PC-3 (cell line): ENCODE data around the gene ABL2. TPM values are rescaled to one million over a fixed set of nuclear protein-coding genes. Genes with fewer than 3 reads are reported as not detected.

Experiments used
- ATAC-seq: fragments of 200-7000 bp; cut with Tn5 transposase; 2 replicates; pipeline ENCODE4 v1.9.1; 2020; ENCODE audit warnings: mild to moderate bottlenecking, moderate library complexity
- BruUV-seq: library from RNA; stranded (reverse); fragments of 400-500 nt; replicated peaks from 2 replicates; lab custom pipeline; 2021; lab: Mats Ljungman, UMichigan
- CTCF ChIA-PET: fragments of 300-600 bp; sonication (Branson Sonifier 250); formaldehyde crosslinking; loops from one replicate; lab custom pipeline; 2022; ENCODE audit warnings: antibody characterized with exemption; lab: Charles Lee
- POLR2A ChIA-PET: fragments of 300-600 bp; sonication (Branson Sonifier 250); formaldehyde crosslinking; loops from one replicate; lab custom pipeline; 2022; ENCODE audit warnings: antibody characterized with exemption; ENCODE audit not compliant: unreplicated experiment; lab: Charles Lee
- DNase-seq: peaks from one replicate; pipeline ENCODE4 v3.0.0-alpha.2; 2015
- H2AFZ ChIP-seq: fragments of 300-600 bp; sonication (generic); 2 replicates; pipeline ENCODE4 v1.6.0; 2016; ENCODE audit warnings: antibody characterized with exemption, low read length
- H3F3A ChIP-seq: fragments of 300-600 bp; sonication (generic); one replicate; pipeline ENCODE4 v1.6.0; 2017; ENCODE audit warnings: antibody characterized with exemption, low read length, control low read depth, mild to moderate bottlenecking; ENCODE audit not compliant: unreplicated experiment
- H3K27ac ChIP-seq: fragments of 300-600 bp; sonication (generic); 2 replicates; pipeline ENCODE4 v1.5.1; 2016; ENCODE audit warnings: mild to moderate bottlenecking, low read length
- H3K27me3 ChIP-seq: fragments of 300-600 bp; sonication (generic); 2 replicates; pipeline ENCODE4 v1.6.1; 2016; ENCODE audit warnings: low read length, mixed read lengths
- H3K36me3 ChIP-seq: fragments of 300-600 bp; sonication (generic); 2 replicates; pipeline ENCODE4 v1.6.1; 2016; ENCODE audit warnings: low read depth, mixed run types, low read length, mixed read lengths
- H3K4me1 ChIP-seq: fragments of 300-600 bp; sonication (generic); 2 replicates; pipeline ENCODE4 v1.5.1; 2016; ENCODE audit warnings: low read length; ENCODE audit not compliant: insufficient read depth
- H3K4me2 ChIP-seq: fragments of 300-600 bp; sonication (generic); 2 replicates; pipeline ENCODE4 v1.6.0; 2016; ENCODE audit warnings: low read length
- H3K4me3 ChIP-seq: fragments of 300-600 bp; sonication (generic); 2 replicates; pipeline ENCODE4 v1.5.1; 2016; ENCODE audit warnings: mild to moderate bottlenecking, low read length, mixed read lengths
- H3K79me2 ChIP-seq: fragments of 300-600 bp; sonication (generic); 2 replicates; pipeline ENCODE4 v1.6.1; 2017; ENCODE audit warnings: low read length, mixed read lengths
- H3K9ac ChIP-seq: fragments of 300-600 bp; sonication (generic); 2 replicates; pipeline ENCODE4 v1.6.0; 2016; ENCODE audit warnings: mild to moderate bottlenecking, low read length
- H3K9me2 ChIP-seq: fragments of 300-600 bp; sonication (generic); replicated peaks from 2 replicates; pipeline ENCODE4 v1.6.1; 2016; ENCODE audit warnings: mixed run types, low read length, mixed read lengths
- H3K9me3 ChIP-seq: fragments of 300-600 bp; sonication (generic); 2 replicates; pipeline ENCODE4 v1.6.1; 2016; ENCODE audit warnings: low read length, mixed read lengths
- H4K20me1 ChIP-seq: fragments of 300-600 bp; sonication (generic); 2 replicates; pipeline ENCODE4 v1.6.1; 2016; ENCODE audit warnings: low read length, mixed read lengths
- CTCF ChIP-seq: fragments of 300-600 bp; sonication (generic); conservative IDR thresholded peaks from 2 replicates; pipeline ENCODE4 v1.5.1; 2017; ENCODE audit warnings: antibody characterized with exemption, low read depth, mild to moderate bottlenecking, low read length
- EZH2 ChIP-seq: fragments of 300-600 bp; sonication (generic); IDR thresholded peaks from one replicate; pipeline ENCODE4 v1.6.1; 2017; ENCODE audit warnings: antibody characterized with exemption, mild to moderate bottlenecking, low read length; ENCODE audit not compliant: unreplicated experiment
- EZH2phosphoT487 ChIP-seq: fragments of 300-600 bp; sonication (generic); IDR thresholded peaks from 2 replicates; pipeline ENCODE4 v1.6.1; 2018; ENCODE audit warnings: mild to moderate bottlenecking, antibody characterized with exemption, low read length, borderline replicate concordance
- intact Hi-C: fragments of 100-400 bp; cut with micrococcal nuclease; formaldehyde crosslinking; loops from 2 replicates; pipeline ENCODE4 v1.9.0; 2023
- total RNA-seq: library from RNA; depleted of rRNA; stranded (reverse); fragments of >200 nt; gene quantifications from 2 replicates; pipeline ENCODE4 v1.2.3, GENCODE V29; 2014

The ABL2 gene
- total RNA-seq, 1 experiment from 2014 or later: 15.9 TPM

- TF ChIP-seq CTCF: no peak
- TF ChIP-seq EZH2phosphoT487: no peak
- no peak for TF ChIP-seq EZH2
- H3K9ac ChIP-seq: no peak overlapping the region
- no TSS peak for BruUV-seq
- intact Hi-C loops: no loop called here
- no peaks in the 10 kb centered on the region for H4K20me1 ChIP-seq
- no peaks in the 10 kb centered on the region for H3F3A ChIP-seq
- no peak overlapping the region for H3K4me2 ChIP-seq
- H2AFZ ChIP-seq: no peak overlapping the region
- no peaks in the 10 kb centered on the region for H3K4me1 ChIP-seq
- H3K9me2 ChIP-seq: no peaks in the 10 kb centered on the region
- POLR2A ChIA-PET: interaction anchor here (0.5 kb wide), 1 partner anchor 28 kb away, joined by 3 read pairs; no protein-coding TSS in a partner anchor
- 0 out of 2 replicates have a peak, but pooled peaks cover 8% of the 10 kb centered on the region for H3K79me2 ChIP-seq
- H3K27me3 ChIP-seq: no peaks in the 10 kb centered on the region
- CTCF ChIA-PET: no interaction called here
- ATAC-seq: no peak
- no peaks in the 10 kb centered on the region for H3K9me3 ChIP-seq
- no peak overlapping the region for H3K27ac ChIP-seq
- no peak overlapping the region for H3K4me3 ChIP-seq
- no peak for DNase-seq
- peaks cover 18% of the 10 kb centered on the region; the same call in 1 of the 2 replicates for H3K36me3 ChIP-seq
Measured at GRCh38 chr1:179090522-179090921, 139.0 kb downstream of the ABL2 start.

- H3F3A ChIP-seq: no peaks in the 10 kb centered on the region
- no peak overlapping the region for H3K27ac ChIP-seq
- TF ChIP-seq EZH2 (no peak), CTCF (no peak), EZH2phosphoT487 (no peak)
- H2AFZ ChIP-seq: no peak overlapping the region
- DNase-seq (no peak), ATAC-seq (no peak)
- POLR2A ChIA-PET: interaction anchor here (0.5 kb wide), 1 partner anchor 28 kb away, joined by 3 read pairs; no protein-coding TSS in a partner anchor
- H3K27me3 ChIP-seq: no peaks in the 10 kb centered on the region
- H3K4me2 ChIP-seq: no peak overlapping the region
- intact Hi-C loops: no loop called here
- peaks cover 13% of the 10 kb centered on the region; the same call in 1 of the 2 replicates for H3K36me3 ChIP-seq
- no peaks in the 10 kb centered on the region for H3K4me1 ChIP-seq
- H3K4me3 ChIP-seq: no peak overlapping the region
- no peaks in the 10 kb centered on the region for H3K9me3 ChIP-seq
- CTCF ChIA-PET: no interaction called here
- H4K20me1 ChIP-seq: no peaks in the 10 kb centered on the region
- BruUV-seq: no TSS peak
- no peak overlapping the region for H3K9ac ChIP-seq
- no peaks in the 10 kb centered on the region for H3K9me2 ChIP-seq
- peaks cover 11% of the 10 kb centered on the region for H3K79me2 ChIP-seq
Measured at GRCh38 chr1:179089827-179090482, 139.5 kb downstream of the ABL2 start.

GRCh38 chr1:179087665-179088064, 141.8 kb downstream of the ABL2 start:
- no peak overlapping the region for H3K9ac ChIP-seq
- H3K4me1 ChIP-seq: no peaks in the 10 kb centered on the region; the same call in 1 of the 2 replicates
- ATAC-seq: no peak
- H3K36me3 ChIP-seq: no peaks in the 10 kb centered on the region
- H3K9me3 ChIP-seq: no peaks in the 10 kb centered on the region
- POLR2A ChIA-PET: interaction anchor here (0.6 kb wide), 1 partner anchor 95 kb away, joined by 3 read pairs; no protein-coding TSS in a partner anchor
- no peaks in the 10 kb centered on the region for H3K9me2 ChIP-seq
- TF ChIP-seq EZH2phosphoT487 (no peak), CTCF (no peak), EZH2 (no peak)
- no peak for DNase-seq
- peaks cover 33% of the 10 kb centered on the region for H3K79me2 ChIP-seq
- BruUV-seq: no TSS peak
- H2AFZ ChIP-seq: no peak overlapping the region
- H3K27ac ChIP-seq: no peak overlapping the region
- intact Hi-C loops: no loop called here
- no peaks in the 10 kb centered on the region for H3F3A ChIP-seq
- H3K4me3 ChIP-seq: no peak overlapping the region
- no peaks in the 10 kb centered on the region for H3K27me3 ChIP-seq
- no peak overlapping the region for H3K4me2 ChIP-seq
- CTCF ChIA-PET: no interaction called here
- no peaks in the 10 kb centered on the region for H4K20me1 ChIP-seq
